Measurements from ENCODE around the gene DNM2.
"Not testable (repeated sequence)": the region's sequence is repeated elsewhere in the genome, so short reads cannot be mapped to it uniquely, and the experiment has no call there.

Gene DNM2

GRCh38 chr19:10717356-10718204, at the start of gene DNM2:
Gene DNM2 (plus strand): TSS chr19:10718079. CDS start chr19:10718243, 164 bp downstream.
- DNase-seq: peak; percentile 100

- no peak for DNase-seq
These were observed 48.6 kb upstream of the DNM2 start for GRCh38 chr19:10669246-10669645.

GRCh38 chr19:10670182-10670581, 47.7 kb upstream of the DNM2 start:
- DNase-seq: no peak

GRCh38 chr19:10670876-10671804, 46.7 kb upstream of the DNM2 start:
- DNase-seq: no peak

- not testable (repeated sequence) for DNase-seq
These were observed 46.0 kb upstream of the DNM2 start for GRCh38 chr19:10671922-10672321.

DNA sequence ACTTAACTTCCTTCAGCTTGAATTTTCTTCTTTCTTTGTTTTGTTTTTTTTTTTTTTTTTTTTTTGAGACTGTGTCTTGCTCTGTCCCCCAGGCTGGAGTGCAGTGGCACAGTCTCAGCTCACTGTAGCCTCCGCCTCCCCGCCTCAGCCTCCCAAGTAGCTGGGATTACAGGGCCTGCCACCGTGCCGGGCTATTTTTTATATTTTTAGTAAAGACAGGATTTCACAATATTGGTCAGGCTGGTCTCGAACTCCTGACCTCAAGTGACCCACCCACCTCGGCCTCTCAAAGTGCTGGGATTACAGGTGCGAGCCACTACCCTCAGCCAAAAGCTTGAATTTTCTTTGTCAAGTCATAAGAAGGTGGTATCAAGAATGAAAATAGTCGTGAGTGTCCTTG, 42.7 kb upstream of the DNM2 start:
- not testable (repeated sequence) for DNase-seq

DNA sequence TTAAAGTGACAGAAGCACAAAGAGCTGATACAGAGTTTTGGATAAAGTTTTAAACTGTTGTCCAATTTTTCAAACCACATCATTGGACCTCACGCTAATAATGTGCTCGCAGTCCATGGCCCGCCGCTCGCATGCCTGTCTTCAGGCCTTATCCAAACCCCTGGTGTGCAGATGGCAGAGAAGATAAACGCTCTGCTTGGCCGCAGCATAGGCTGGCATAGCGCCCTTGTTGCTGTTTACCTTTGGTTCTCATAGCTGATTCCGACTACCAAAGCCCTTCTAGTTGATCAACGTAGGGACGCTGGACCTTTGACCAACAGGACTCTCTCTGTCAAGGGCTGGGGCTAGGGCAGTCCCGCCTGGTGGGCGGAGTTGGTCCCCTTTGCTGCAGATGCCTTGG, 40.1 kb upstream of the DNM2 start:
- DNase-seq: no peak

GRCh38 chr19:10678813-10679212, 39.1 kb upstream of the DNM2 start:
- DNase-seq: no peak

- no peak for DNase-seq
These were observed 38.1 kb upstream of the DNM2 start for GRCh38 chr19:10679743-10680142.

DNA sequence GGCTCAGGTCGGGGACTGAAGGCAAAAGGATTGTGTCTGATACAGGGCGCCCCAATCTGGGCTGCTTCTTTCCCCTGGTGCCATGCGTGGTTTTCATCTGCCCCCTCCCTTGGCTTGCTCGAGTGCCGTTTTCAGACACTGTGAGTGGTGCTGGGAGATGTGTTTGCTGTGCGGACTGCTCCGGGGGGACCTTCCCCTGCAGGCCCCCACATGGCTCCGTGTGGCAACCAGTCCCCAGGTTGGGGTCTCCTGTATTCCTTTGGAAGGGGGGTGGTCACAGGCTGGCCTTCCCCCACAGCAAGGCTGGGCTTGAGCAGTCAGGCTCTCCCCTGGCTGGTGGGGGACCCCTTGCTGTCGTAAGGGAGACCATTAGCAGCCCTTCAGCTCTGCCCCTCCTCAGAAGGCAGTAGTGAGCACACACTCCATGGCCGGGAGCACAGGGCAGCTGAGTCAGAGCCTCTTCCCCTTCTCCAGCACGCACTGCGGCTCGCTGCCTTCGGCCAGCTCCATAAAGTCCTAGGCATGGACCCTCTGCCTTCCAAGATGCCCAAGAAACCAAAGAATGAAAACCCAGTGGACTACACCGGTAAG, 37.2 kb upstream of the DNM2 start:
- no peak for DNase-seq

DNA sequence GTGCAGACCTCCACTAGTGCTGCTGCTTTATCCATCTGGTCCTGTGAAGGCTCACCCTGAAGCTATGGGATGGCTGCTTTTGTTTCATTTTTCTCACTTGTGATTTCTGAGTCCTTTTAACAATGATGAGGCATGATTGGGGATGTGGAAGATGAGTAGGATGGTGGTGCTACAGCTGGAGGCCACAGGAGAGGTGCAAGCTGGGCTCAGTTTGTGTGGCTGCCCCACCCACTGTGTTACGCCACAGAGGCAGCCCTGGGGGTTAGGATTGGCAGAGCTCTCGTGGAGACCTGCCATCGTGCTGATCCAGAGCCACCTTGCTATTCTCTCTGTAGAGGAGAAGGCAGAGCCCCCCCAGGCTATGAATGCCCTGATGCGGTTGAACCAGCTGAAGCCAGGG, 36.2 kb upstream of the DNM2 start:
- no peak for DNase-seq

DNA sequence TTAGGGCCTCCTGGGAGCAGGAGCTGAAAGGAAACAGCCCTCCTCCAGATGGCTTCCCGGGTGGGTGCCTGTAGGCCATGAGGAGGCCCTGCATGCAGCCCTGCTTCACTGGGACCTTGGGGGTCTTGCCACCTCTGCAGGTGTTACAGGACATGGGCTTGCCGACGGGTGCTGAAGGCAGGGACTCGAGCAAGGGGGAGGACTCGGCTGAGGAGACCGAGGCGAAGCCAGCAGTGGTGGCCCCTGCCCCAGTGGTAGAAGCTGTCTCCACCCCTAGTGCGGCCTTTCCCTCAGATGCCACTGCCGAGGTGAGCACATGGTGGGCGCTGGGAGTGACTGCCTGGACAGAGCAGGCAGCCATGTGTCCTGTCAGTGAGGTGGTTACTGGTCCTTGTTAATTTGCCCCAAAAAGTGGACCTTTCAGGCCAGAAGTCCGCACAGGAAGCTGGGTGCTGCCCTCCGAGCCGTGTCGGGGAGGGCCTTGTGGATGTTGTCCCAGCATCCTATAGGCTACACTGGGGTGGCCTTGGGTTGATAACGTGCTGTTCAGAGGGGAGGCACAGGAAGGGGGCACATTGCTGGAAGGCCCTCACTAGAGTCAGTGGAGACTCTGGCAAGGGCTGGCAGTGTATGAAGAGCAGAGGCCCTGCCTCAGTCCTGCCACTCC, 35.3 kb upstream of the DNM2 start:
- no peak for DNase-seq

DNA sequence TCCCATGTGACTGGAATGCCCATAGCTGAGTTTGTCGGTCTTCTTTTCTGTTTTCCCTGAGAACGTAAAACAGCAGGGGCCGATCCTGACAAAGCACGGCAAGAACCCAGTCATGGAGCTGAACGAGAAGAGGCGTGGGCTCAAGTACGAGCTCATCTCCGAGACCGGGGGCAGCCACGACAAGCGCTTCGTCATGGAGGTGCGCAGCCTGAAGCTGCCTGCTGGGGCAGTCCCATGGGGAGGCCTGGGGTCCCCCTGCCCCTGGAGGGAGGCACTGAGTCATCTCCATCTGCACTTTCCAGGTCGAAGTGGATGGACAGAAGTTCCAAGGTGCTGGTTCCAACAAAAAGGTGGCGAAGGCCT, 34.8 kb upstream of the DNM2 start:
- DNase-seq: no peak

GRCh38 chr19:10683582-10683981, 34.3 kb upstream of the DNM2 start:
- no peak for DNase-seq

DNA sequence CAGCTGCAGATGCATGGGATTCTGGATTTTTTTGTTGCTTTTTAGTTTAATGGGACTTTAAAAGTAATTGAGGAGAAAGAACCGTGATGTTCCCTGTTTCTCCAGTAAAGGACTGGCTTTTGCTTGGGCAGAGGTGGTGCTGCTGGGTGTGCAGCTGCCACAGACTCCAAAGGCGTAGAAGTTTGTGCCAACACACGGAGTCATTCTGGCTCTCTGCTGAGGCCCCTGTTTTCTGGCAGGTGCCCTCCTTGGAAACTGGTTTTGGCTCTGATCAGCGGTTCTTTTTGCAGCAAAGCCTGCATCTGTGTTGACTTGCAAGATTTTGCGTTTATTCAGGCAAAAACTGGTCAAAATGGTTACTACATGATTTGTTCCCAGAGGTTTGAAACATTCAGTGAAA, 32.7 kb upstream of the DNM2 start:
- DNase-seq: no peak

DNA sequence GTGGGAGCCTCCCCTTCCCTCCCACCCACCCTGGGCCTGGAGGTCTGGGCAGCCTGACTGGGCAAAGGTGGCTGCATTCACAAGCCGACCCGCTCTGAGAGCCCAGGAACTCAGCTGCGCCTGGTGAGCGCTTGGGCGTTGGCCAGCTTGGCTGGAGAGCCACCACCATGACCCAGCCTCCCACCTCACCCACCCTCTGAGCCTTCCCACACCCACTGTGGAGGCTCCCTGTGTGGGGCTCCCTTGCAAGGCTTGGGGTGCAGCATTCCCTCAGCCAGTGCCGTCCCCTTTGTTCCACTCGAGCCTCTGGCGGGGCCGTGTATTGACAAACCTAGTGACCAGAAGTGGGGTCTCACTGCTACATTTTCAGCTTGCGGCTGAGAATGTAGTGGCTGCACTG, 31.7 kb upstream of the DNM2 start:
- DNase-seq: no peak

GRCh38 chr19:10686661-10687517, 31.0 kb upstream of the DNM2 start:
- DNase-seq: no peak

DNA sequence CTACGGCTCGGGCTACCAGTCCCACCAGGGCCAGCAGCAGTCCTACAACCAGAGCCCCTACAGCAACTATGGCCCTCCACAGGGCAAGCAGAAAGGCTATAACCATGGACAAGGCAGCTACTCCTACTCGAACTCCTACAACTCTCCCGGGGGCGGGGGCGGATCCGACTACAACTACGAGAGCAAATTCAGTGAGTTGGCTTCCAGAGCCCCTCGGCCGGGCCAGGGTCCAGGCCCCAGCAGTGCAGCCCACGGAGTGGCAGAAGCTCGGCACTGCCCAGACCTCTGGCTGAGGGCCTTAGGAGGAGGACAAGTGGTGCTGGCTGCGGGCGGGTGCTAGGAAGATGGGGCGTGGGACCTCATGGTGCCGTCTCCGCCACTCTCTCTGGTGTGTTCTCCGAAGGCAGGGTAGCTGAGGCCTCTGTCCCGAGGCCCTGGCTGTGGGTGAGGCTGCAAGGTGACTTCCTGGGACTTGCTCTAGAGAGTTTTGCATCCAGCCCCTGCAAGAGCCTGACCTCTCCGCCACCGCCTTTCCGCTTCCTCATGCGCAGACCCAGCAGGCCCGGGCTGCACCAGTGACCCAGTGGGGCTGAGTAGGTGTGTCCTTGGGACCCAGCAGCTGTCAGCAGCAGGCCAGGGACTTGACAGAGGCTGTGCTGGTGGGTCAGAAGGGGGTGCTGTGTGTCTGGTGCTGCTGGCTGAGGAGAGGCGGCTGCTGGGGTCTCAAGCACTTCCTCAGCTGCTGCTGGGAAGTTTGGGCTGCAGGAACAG, 30.2 kb upstream of the DNM2 start:
- DNase-seq: no peak

DNA sequence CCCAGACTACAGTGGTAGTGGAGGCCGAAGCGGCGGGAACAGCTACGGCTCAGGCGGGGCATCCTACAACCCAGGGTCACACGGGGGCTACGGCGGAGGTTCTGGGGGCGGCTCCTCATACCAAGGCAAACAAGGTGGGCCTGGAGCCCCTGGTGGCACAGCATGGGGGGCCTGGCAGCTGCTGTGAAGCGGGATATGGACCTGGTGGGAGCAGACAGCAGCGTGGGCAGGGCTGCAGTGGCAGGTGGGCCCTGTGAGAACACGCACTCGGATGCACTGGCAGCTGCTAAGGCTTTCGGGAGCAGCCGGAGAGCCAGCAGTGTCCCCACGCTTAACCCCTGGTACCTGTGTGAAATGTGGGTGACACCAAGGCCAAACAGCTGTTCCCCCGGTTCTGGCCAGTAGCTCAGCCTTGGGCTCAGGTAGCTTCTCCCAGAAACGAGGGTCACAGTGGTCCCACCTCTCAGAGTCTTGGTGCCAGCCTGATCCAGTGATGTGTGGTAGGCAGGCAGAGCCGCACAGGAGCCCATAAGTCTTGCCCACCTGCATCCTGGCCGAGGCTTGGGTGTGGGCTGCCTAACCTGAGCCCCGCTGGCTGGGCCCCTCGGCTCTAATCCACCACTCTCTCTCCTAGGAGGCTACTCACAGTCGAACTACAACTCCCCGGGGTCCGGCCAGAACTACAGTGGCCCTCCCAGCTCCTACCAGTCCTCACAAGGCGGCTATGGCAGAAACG, 29.2 kb upstream of the DNM2 start:
- no peak for DNase-seq

- DNase-seq: no peak
These were observed 27.5 kb upstream of the DNM2 start for GRCh38 chr19:10690341-10690781.
